H1 (cell line): ENCODE data around the gene COL17A1. TPM values are rescaled to one million over a fixed set of nuclear protein-coding genes. Genes with fewer than 3 reads are reported as not detected.

Experiments used
- CTCF ChIA-PET: fragments of 300-600 bp; sonication (Branson Sonifier 250); formaldehyde crosslinking; loops from one replicate; lab custom pipeline; 2021; ENCODE audit not compliant: partially characterized antibody; lab: Charles Lee
- POLR2A ChIA-PET: fragments of 300-600 bp; sonication (Branson Sonifier 250); formaldehyde crosslinking; loops from one replicate; lab custom pipeline; 2021; ENCODE audit warnings: inconsistent platforms; ENCODE audit not compliant: partially characterized antibody; lab: Charles Lee
- DNase-seq, 2 experiments: peaks; one replicate each; pipeline versions ENCODE4 v3.0.0 to v3.0.0-alpha.2; 2010 to 2022; ENCODE audit warnings: low spot score in 2 of 2, low read depth in 1 of 2, mixed read lengths in 1 of 2
- FAIRE-seq: peaks from 2 replicates; lab custom pipeline; 2011; peaks lifted over from hg19 to GRCh38; lab: Jason Lieb, UNC
- H2AFZ ChIP-seq: 2 replicates; pipeline ENCODE4 v1.8.1; 2012; ENCODE audit warnings: low read length, inconsistent platforms
- H2AK5ac ChIP-seq: 2 replicates; pipeline ENCODE4 v1.6.1; 2013; ENCODE audit warnings: low read depth, low read length
- H2BK120ac ChIP-seq: replicated peaks from 2 replicates; pipeline ENCODE3; 2013; ENCODE audit warnings: low read depth, low read length, inconsistent platforms
- H2BK12ac ChIP-seq: 2 replicates; pipeline ENCODE4 v1.6.1; 2013; ENCODE audit warnings: low read depth, low read length
- H2BK15ac ChIP-seq: 2 replicates; pipeline ENCODE4 v1.6.1; 2013; ENCODE audit warnings: low read length
- H2BK20ac ChIP-seq: 2 replicates; pipeline ENCODE4 v1.6.1; 2013; ENCODE audit warnings: low read length
- H2BK5ac ChIP-seq: 2 replicates; pipeline ENCODE4 v1.6.1; 2013; ENCODE audit warnings: low read depth, low read length
- H3K14ac ChIP-seq: 2 replicates; pipeline ENCODE4 v1.6.1; 2013; ENCODE audit warnings: inconsistent platforms; ENCODE audit not compliant: insufficient read length
- H3K18ac ChIP-seq: 2 replicates; pipeline ENCODE4 v1.6.1; 2013; ENCODE audit warnings: low read length; ENCODE audit errors: extremely low read depth
- H3K23ac ChIP-seq: 2 replicates; pipeline ENCODE4 v1.6.1; 2013; ENCODE audit warnings: inconsistent platforms; ENCODE audit not compliant: insufficient read length
- H3K23me2 ChIP-seq: 2 replicates; pipeline ENCODE4 v1.6.1; 2013; ENCODE audit warnings: low read depth, low read length
- H3K27ac ChIP-seq: 2 replicates; pipeline ENCODE4 v1.6.1; 2011; ENCODE audit warnings: low read depth, low read length, inconsistent platforms
- H3K27me3 ChIP-seq, 4 experiments: replicated peaks in 1 of 4; 1 replicate in 1 of 4; 2 replicates in 3 of 4; pipeline versions ENCODE4 v1.6.1 to v1.8.1; 2011 to 2013; ENCODE audit warnings: low read length in 3 of 4, mild to moderate bottlenecking in 3 of 4, inconsistent platforms in 2 of 4, mixed read lengths in 2 of 4, moderate library complexity in 1 of 4; ENCODE audit not compliant: control insufficient read depth in 3 of 4, insufficient read depth in 3 of 4; ENCODE audit errors: extremely low read depth in 1 of 4
- H3K36me3 ChIP-seq, 4 experiments: 2 replicates each; pipeline versions ENCODE4 v1.6.1 to v1.8.1; 2011 to 2013; ENCODE audit warnings: mild to moderate bottlenecking in 4 of 4, low read length in 3 of 4, moderate library complexity in 2 of 4, control low read depth in 1 of 4, inconsistent platforms in 1 of 4; ENCODE audit not compliant: insufficient read depth in 4 of 4, control insufficient read depth in 2 of 4
- H3K4ac ChIP-seq: replicated peaks from 2 replicates; pipeline ENCODE3; 2013; ENCODE audit warnings: low read length, low read depth, mixed read lengths, inconsistent platforms; ENCODE audit not compliant: insufficient read length
- H3K4me1 ChIP-seq, 4 experiments: replicated peaks in 1 of 4; 1 replicate in 1 of 4; 2 replicates in 3 of 4; pipeline versions ENCODE4 v1.6.1 to v1.8.1; 2011 to 2013; ENCODE audit warnings: low read length in 3 of 4, inconsistent platforms in 2 of 4, mixed read lengths in 1 of 4; ENCODE audit not compliant: insufficient read depth in 4 of 4, control insufficient read depth in 3 of 4
- H3K4me2 ChIP-seq, 2 experiments: 2 replicates each; pipeline versions ENCODE4 v1.6.1 to v1.8.1; 2011 to 2013; ENCODE audit warnings: low read depth in 2 of 2, low read length in 2 of 2, control low read depth in 1 of 2, inconsistent platforms in 1 of 2, mild to moderate bottlenecking in 1 of 2; ENCODE audit not compliant: insufficient read depth in 1 of 2
- H3K4me3 ChIP-seq, 4 experiments: fragments of 200-600, 300-600 bp in 1 of 4; sonication (generic), shearing (Covaris generic), sonication (Bioruptor Twin) in 1 of 4; 2 replicates each; pipeline versions ENCODE4 v1.5.1 to v1.8.1; 2011 to 2016; ENCODE audit warnings: low read length in 4 of 4, low read depth in 3 of 4, control low read depth in 2 of 4, inconsistent platforms in 2 of 4, mild to moderate bottlenecking in 2 of 4, mixed read lengths in 1 of 4, moderate library complexity in 1 of 4; ENCODE audit not compliant: insufficient read depth in 2 of 4; ENCODE audit errors: extremely low read depth in 1 of 4
- H3K56ac ChIP-seq: replicated peaks from 2 replicates; pipeline ENCODE3; 2013; ENCODE audit warnings: low read depth, mild to moderate bottlenecking, mixed read lengths, low read length, inconsistent platforms; ENCODE audit not compliant: insufficient read length
- H3K79me1 ChIP-seq: 2 replicates; pipeline ENCODE4 v1.6.1; 2013; ENCODE audit warnings: low read depth, low read length, control low read depth
- H3K79me2 ChIP-seq, 2 experiments: 2 replicates each; pipeline versions ENCODE4 v1.6.1 to v1.8.1; 2012 to 2013; ENCODE audit warnings: low read length in 2 of 2, mild to moderate bottlenecking in 2 of 2, inconsistent platforms in 1 of 2; ENCODE audit not compliant: insufficient read depth in 2 of 2, control insufficient read depth in 1 of 2
- H3K9ac ChIP-seq, 4 experiments: replicated peaks in 1 of 4; 1 replicate in 1 of 4; 2 replicates in 3 of 4; pipeline versions ENCODE4 v1.6.1 to v1.8.1; 2011 to 2013; ENCODE audit warnings: low read depth in 3 of 4, low read length in 3 of 4, control low read depth in 2 of 4, mild to moderate bottlenecking in 2 of 4, moderate library complexity in 2 of 4, inconsistent platforms in 1 of 4; ENCODE audit errors: extremely low read depth in 1 of 4
- H3K9me3 ChIP-seq, 2 experiments: 2 replicates each; pipeline versions ENCODE4 v1.6.1 to v1.8.1; 2012 to 2013; ENCODE audit warnings: mild to moderate bottlenecking in 2 of 2, moderate library complexity in 2 of 2, control low read depth in 1 of 2, inconsistent platforms in 1 of 2, low read depth in 1 of 2, low read length in 1 of 2, mixed read lengths in 1 of 2; ENCODE audit not compliant: insufficient read depth in 2 of 2
- H4K20me1 ChIP-seq, 2 experiments: replicated peaks in 1 of 2; 2 replicates each; pipeline versions ENCODE3 to v1.8.1; 2011 to 2013; ENCODE audit warnings: inconsistent platforms in 2 of 2, low read length in 2 of 2, mild to moderate bottlenecking in 1 of 2; ENCODE audit not compliant: insufficient read depth in 2 of 2, control insufficient read depth in 1 of 2
- H4K5ac ChIP-seq: 2 replicates; pipeline ENCODE4 v1.6.1; 2013; ENCODE audit warnings: low read length, low read depth, mixed read lengths, inconsistent platforms; ENCODE audit not compliant: insufficient read length
- H4K8ac ChIP-seq: 2 replicates; pipeline ENCODE4 v1.8.0; 2013; ENCODE audit warnings: mild to moderate bottlenecking, moderate library complexity, low read length, inconsistent platforms; ENCODE audit not compliant: insufficient read depth; ENCODE audit errors: extremely low read depth
- H4K91ac ChIP-seq: replicated peaks from 2 replicates; pipeline ENCODE3; 2013; ENCODE audit warnings: low read length, mixed read lengths, inconsistent platforms; ENCODE audit not compliant: insufficient read length
- ASH2L ChIP-seq: fragments of 200-600, 300-600 bp; sonication (generic); IDR thresholded peaks from one replicate; pipeline ENCODE4 v1.7.1; 2017; ENCODE audit warnings: low read length
- ATF2 ChIP-seq: IDR thresholded peaks from 2 replicates; pipeline ENCODE4 v1.6.1; 2012; ENCODE audit warnings: low read length, inconsistent platforms
- CHD2 ChIP-seq: IDR thresholded peaks from 2 replicates; pipeline ENCODE4 v1.6.1; 2012; ENCODE audit warnings: low read length, improper control_type of control experiment
- CTBP2 ChIP-seq: IDR thresholded peaks from 2 replicates; pipeline ENCODE4 v1.7.0; 2011; ENCODE audit warnings: borderline replicate concordance, mild to moderate bottlenecking, moderate library complexity, mixed read lengths, low read length; ENCODE audit not compliant: insufficient read depth, insufficient read length
- EP300 ChIP-seq, 2 experiments: IDR thresholded peaks; 1 replicate in 1 of 2; 2 replicates in 1 of 2; pipeline ENCODE4 v1.6.1; 2011 to 2012; ENCODE audit warnings: low read depth in 2 of 2, low read length in 2 of 2, mild to moderate bottlenecking in 2 of 2, borderline replicate concordance in 1 of 2, inconsistent platforms in 1 of 2, moderate library complexity in 1 of 2
- EZH2 ChIP-seq: fragments of 200-600 bp; sonication (generic); IDR thresholded peaks from 2 replicates; pipeline ENCODE4 v1.7.1; 2012; ENCODE audit warnings: low read depth, mild to moderate bottlenecking, moderate library complexity, low read length, inconsistent platforms; ENCODE audit not compliant: severe bottlenecking
- NANOG ChIP-seq: IDR thresholded peaks from 2 replicates; pipeline ENCODE4 v1.6.1; 2011; ENCODE audit warnings: low read length, low read depth, mild to moderate bottlenecking, inconsistent platforms; ENCODE audit not compliant: insufficient read depth, poor library complexity, severe bottlenecking
- NRF1 ChIP-seq: IDR thresholded peaks from 2 replicates; pipeline ENCODE4 v1.6.1; 2011; ENCODE audit warnings: mild to moderate bottlenecking, low read depth, low read length, improper control_type of control experiment
- POLR2A ChIP-seq, 2 experiments: IDR thresholded peaks; 1 replicate in 1 of 2; 2 replicates in 1 of 2; pipeline ENCODE4 v1.6.1; 2011; ENCODE audit warnings: low read depth in 2 of 2, low read length in 2 of 2, mild to moderate bottlenecking in 2 of 2; ENCODE audit errors: control extremely low read depth in 1 of 2
- POLR2AphosphoS5 ChIP-seq: IDR thresholded peaks from 2 replicates; pipeline ENCODE4 v1.6.1; 2011; ENCODE audit warnings: low read depth, low read length
- SP2 ChIP-seq: IDR thresholded peaks from 2 replicates; pipeline ENCODE4 v1.6.1; 2012; ENCODE audit warnings: mild to moderate bottlenecking, low read length, inconsistent platforms
- TBP ChIP-seq: IDR thresholded peaks from 2 replicates; pipeline ENCODE4 v1.6.1; 2011; ENCODE audit warnings: low read depth, low read length, improper control_type of control experiment
- TEAD4 ChIP-seq: IDR thresholded peaks from 2 replicates; pipeline ENCODE4 v1.6.1; 2012; ENCODE audit warnings: low read depth, low read length, inconsistent platforms, mixed read lengths
- WGBS, 2 experiments: shearing (Covaris generic) in 1 of 2; methylation state at CpG; one replicate each; pipeline versions ENCODE4 v1.1.6 to v1.1.7; 2013 to 2015; ENCODE audit warnings: low lambda C conversion rate in 2 of 2, mixed read lengths in 2 of 2, inconsistent platforms in 1 of 2, low coverage in 1 of 2, missing lambda C conversion rate in 1 of 2; ENCODE audit not compliant: insufficient replicate concordance in 2 of 2, insufficient coverage in 1 of 2, insufficient read length in 1 of 2; ENCODE audit errors: extremely low coverage in 1 of 2, missing lambda C conversion rate in 1 of 2; 5-methylcytosine and 5-hydroxymethylcytosine counted together
- polyA plus RNA-seq, 7 experiments: library from polyadenylated mRNA; depleted of rRNA in 3 of 7; stranded (reverse) in 5 of 7; unstranded in 2 of 7; fragments of >200 nt in 5 of 7; fragments of 200-250 nt in 2 of 7; gene quantifications; 1 replicate in 5 of 7; 2 replicates in 1 of 7; 4 replicates in 1 of 7; pipeline versions ENCODE4 v1.2.1 to v1.2.3, GENCODE V29; 2011 to 2013; ENCODE audit warnings: missing spikeins in 2 of 7, mixed read lengths in 2 of 7
- total RNA-seq: library from RNA; stranded (reverse); fragmentation: NEBNext Ultra II Directional; extraction: Animal tissue kit (Norgen Biotek cat#: 25700); gene quantifications from 2 replicates; pipeline ENCODE4 v1.2.1, GENCODE V29; 2021

Gene COL17A1
- total and polyA plus RNA-seq, 2 of the 8 experiments (the other 6 are each of a cell fraction or from before 2014, with no cell fraction given), result 0.35 to 0.37 TPM

GRCh38 chr10:103986360-103986759 is 99.3 kb downstream of the COL17A1 start:
- no peak overlapping the region for H3K4me3 ChIP-seq
- H3K4me2 ChIP-seq, result no peak overlapping the region
- H2BK20ac ChIP-seq, result no peak overlapping the region
- H3K56ac ChIP-seq, result no peak overlapping the region
- no peaks in the 10 kb centered on the region for H3K23me2 ChIP-seq
- no peak overlapping the region for H2BK120ac ChIP-seq
- H2BK5ac ChIP-seq, result no peak overlapping the region
- ChIA-PET POLR2A (no interaction called here), CTCF (interaction anchor here (0.8 to 1.4 kb wide), 3 partner anchors 32 to 98 kb away, joined by 3 read pairs; no protein-coding TSS in a partner anchor)
- H3K79me2 ChIP-seq, result peaks cover 0 to 11% of the 10 kb centered on the region in 2 experiments; a peak in 2 of 4 replicates
- no peak overlapping the region for H2AK5ac ChIP-seq
- no peaks in the 10 kb centered on the region for H3K9me3 ChIP-seq
- FAIRE-seq (no peak), DNase-seq (no peak)
- 91% methylated on average over 7 of the region's 7 CpGs; no CpG with 5 or more reads in 1 of the 2 experiments for WGBS, 2 experiments
- H3K79me1 ChIP-seq, result no peaks in the 10 kb centered on the region
- H4K5ac ChIP-seq, result no peak overlapping the region
- H3K4ac ChIP-seq, result no peak overlapping the region
- H3K23ac ChIP-seq, result no peak overlapping the region
- no peak overlapping the region for H3K9ac ChIP-seq
- H2BK12ac ChIP-seq, result no peak overlapping the region
- H4K8ac ChIP-seq, result no peak overlapping the region
- H2AFZ ChIP-seq, result no peak overlapping the region
- no peaks in the 10 kb centered on the region for H3K36me3 ChIP-seq
- no peak overlapping the region for H3K14ac ChIP-seq
- H3K27me3 ChIP-seq, result no peaks in the 10 kb centered on the region
- no peak overlapping the region for H3K27ac ChIP-seq
- H2BK15ac ChIP-seq, result no peak overlapping the region
- H4K20me1 ChIP-seq, result peaks cover 0 to 1% of the 10 kb centered on the region in 2 experiments
- peaks cover 0 to 4% (median 0%) of the 10 kb centered on the region in 4 experiments; a peak in 1 of 7 replicates for H3K4me1 ChIP-seq
- H4K91ac ChIP-seq, result no peak overlapping the region
- no peak overlapping the region for H3K18ac ChIP-seq
- TF ChIP-seq CHD2 (no peak), NRF1 (no peak), POLR2A (IDR thresholded peaks at IDR 0.05; ENCODE audit: control extremely low read depth in 1 of 2, low read depth in 2 of 2, low read length in 2 of 2) (no peak), CTBP2 (no peak), POLR2AphosphoS5 (no peak), TBP (no peak), EZH2 (no peak), SP2 (no peak), ATF2 (no peak), ASH2L (no peak), TEAD4 (no peak), EP300 (IDR thresholded peaks at IDR 0.05; ENCODE audit: borderline replicate concordance in 1 of 2, low read depth in 2 of 2, low read length in 2 of 2) (no peak), NANOG (no peak)
